Stimulated activated CD8-positive, alpha-beta memory T cell treated with anti-CD3 and anti-CD28 coated beads, Interleukin-4, amount 100 ng/mL, for 24 hours (primary cell): ENCODE measurements around the gene SLC41A3.

Experiments
- DNase-seq: peaks from one replicate; pipeline ENCODE4 v3.0.0-alpha.2; 2020; ENCODE audit warnings: low read depth

SLC41A3 gene

GRCh38 chr3:126119976-126120375, 36.1 kb upstream of the SLC41A3 start:
- no peak for DNase-seq

- no peak for DNase-seq
Observed at GRCh38 chr3:126119008-126119675, 35.2 kb upstream of the SLC41A3 start.

- DNase-seq: no peak
Observed at GRCh38 chr3:126118591-126118990, 34.7 kb upstream of the SLC41A3 start.

GRCh38 chr3:126117786-126118185, 33.9 kb upstream of the SLC41A3 start:
- DNase-seq: no peak

- DNase-seq: no peak
Observed at GRCh38 chr3:126117212-126117611, 33.3 kb upstream of the SLC41A3 start.

GRCh38 chr3:126116526-126116925, 32.6 kb upstream of the SLC41A3 start:
- DNase-seq: no peak

GRCh38 chr3:126114443-126115386, 30.8 kb upstream of the SLC41A3 start:
- no peak for DNase-seq

GRCh38 chr3:126113733-126114442, 30.0 kb upstream of the SLC41A3 start:
- no peak for DNase-seq

GRCh38 chr3:126113238-126113555, 29.3 kb upstream of the SLC41A3 start:
- no peak for DNase-seq

GRCh38 chr3:126112531-126113237, 28.8 kb upstream of the SLC41A3 start:
- DNase-seq: no peak

- no peak for DNase-seq
Observed at GRCh38 chr3:126111566-126112475, 27.9 kb upstream of the SLC41A3 start.

GRCh38 chr3:126111126-126111551, 27.2 kb upstream of the SLC41A3 start:
- DNase-seq: no peak

GRCh38 chr3:126110431-126111125, 26.7 kb upstream of the SLC41A3 start:
- no peak for DNase-seq

- DNase-seq: no peak
Observed at GRCh38 chr3:126109880-126110235, 25.9 kb upstream of the SLC41A3 start.

GRCh38 chr3:126109146-126109879, 25.4 kb upstream of the SLC41A3 start:
- no peak for DNase-seq

GRCh38 chr3:126108676-126109050, 24.7 kb upstream of the SLC41A3 start:
- DNase-seq: no peak

- DNase-seq: no peak
Observed at GRCh38 chr3:126107957-126108675, 24.2 kb upstream of the SLC41A3 start.

- no peak for DNase-seq
Observed at GRCh38 chr3:126107203-126107939, 23.4 kb upstream of the SLC41A3 start.
